Activated T-helper 9 cell treated with anti-CD3 and anti-CD28 coated beads, Interleukin-2, amount 50 U/mL, for 16 hours (primary cell): ENCODE results near the gene PRAMEF10.
"Not testable (repeated sequence)": the region's sequence is repeated elsewhere in the genome, so short reads cannot be mapped to it uniquely, and the experiment has no call there.

Experiments
- DNase-seq: peaks from one replicate; pipeline ENCODE4 v3.0.0-alpha.2; 2020; ENCODE audit warnings: low read depth

PRAMEF10 gene

GRCh38 chr1:12898170-12898569 lies at the start of gene PRAMEF10:
Gene PRAMEF10 (minus strand): TSS chr1:12898270. CDS start chr1:12895847, 2,423 bp downstream.
- not testable (repeated sequence) for DNase-seq

GRCh38 chr1:12947480-12947879 lies 49.4 kb upstream of the PRAMEF10 start, which contains the start of gene PRAMEF6:
Gene PRAMEF6 (minus strand): TSS chr1:12947580. CDS start chr1:12942518, 5,062 bp downstream.
- DNase-seq: not testable (repeated sequence)

- not testable (repeated sequence) for DNase-seq
Observed at GRCh38 chr1:12924368-12924767, 26.3 kb upstream of the PRAMEF10 start.

GRCh38 chr1:12921749-12922148 lies 23.7 kb upstream of the PRAMEF10 start:
- not testable (repeated sequence) for DNase-seq

GRCh38 chr1:12916310-12916709 lies 18.2 kb upstream of the PRAMEF10 start, which contains the start of gene PRAMEF7:
Gene PRAMEF7 (plus strand): TSS chr1:12916610. CDS start chr1:12917693, 1,083 bp downstream.
- not testable (repeated sequence) for DNase-seq

GRCh38 chr1:12903793-12904572 lies 5.9 kb upstream of the PRAMEF10 start:
- DNase-seq: not testable (repeated sequence)

- DNase-seq: not testable (repeated sequence)
Observed at GRCh38 chr1:12899186-12899585, 1.1 kb upstream of the PRAMEF10 start.

GRCh38 chr1:12886101-12886500 lies 12.0 kb downstream of the PRAMEF10 start, which contains the start of gene PRAMEF4:
Gene PRAMEF4 (minus strand): TSS chr1:12886201. CDS start chr1:12883394, 2,807 bp downstream.
- not testable (repeated sequence) for DNase-seq

- DNase-seq: not testable (repeated sequence)
Observed at GRCh38 chr1:12878453-12878852, 19.6 kb downstream of the PRAMEF10 start.

- not testable (repeated sequence) for DNase-seq
Observed at GRCh38 chr1:12863131-12863880, 34.8 kb downstream of the PRAMEF10 start.

- DNase-seq: not testable (repeated sequence)
Observed at GRCh38 chr1:12856786-12857185, 41.3 kb downstream of the PRAMEF10 start, which contains the start of gene PRAMEF2. Gene PRAMEF2 (plus strand): TSS chr1:12857086. CDS start chr1:12859010, 1,924 bp downstream.

- no peak for DNase-seq
Observed at GRCh38 chr1:12851779-12852178, 46.3 kb downstream of the PRAMEF10 start.

- not testable (repeated sequence) for DNase-seq
Observed at GRCh38 chr1:12848620-12849019, 49.5 kb downstream of the PRAMEF10 start, which contains the start of gene HNRNPCL1. Gene HNRNPCL1 (minus strand): TSS chr1:12848720. CDS start chr1:12848289, 431 bp downstream.
